Measurements from ENCODE around the gene PIERCE2. TPM values are rescaled to one million over a fixed set of nuclear protein-coding genes. Genes with fewer than 3 reads are reported as not detected.

The PIERCE2 gene
- total RNA-seq, 1 experiment from 2014 or later: 0.44 TPM

- Histone ChIP-seq H3K14ac (ENCODE audit: insufficient read depth, low read length) (no peak overlapping the region), H3K23ac (ENCODE audit: insufficient read length, low read depth, low read length) (no peak overlapping the region), H2BK120ac (ENCODE audit: low read depth, low read length, poor library complexity, severe bottlenecking) (no peak overlapping the region), H3K4me1 (ENCODE audit: insufficient read depth, low read length) (no peaks in the 10 kb centered on the region), H4K8ac (replicated peaks; ENCODE audit: insufficient read length, low read depth, low read length) (no peak overlapping the region), H4K20me1 (ENCODE audit: control insufficient read depth, insufficient read depth, insufficient read length) (no peaks in the 10 kb centered on the region), H2BK5ac (ENCODE audit: insufficient read length, low read length) (no peak overlapping the region), H3T11ph (ENCODE audit: low read length) (no peak overlapping the region), H2BK12ac (ENCODE audit: insufficient read length, low read depth, low read length) (no peak overlapping the region), H3K23me2 (ENCODE audit: insufficient read length, low read depth, low read length, poor library complexity, severe bottlenecking) (no peaks in the 10 kb centered on the region), H3K79me1 (ENCODE audit: insufficient read depth, low read depth, low read length, poor library complexity, severe bottlenecking) (no peaks in the 10 kb centered on the region), H3K56ac (ENCODE audit: insufficient read length, low read depth, low read length) (no peak overlapping the region), H2BK20ac (ENCODE audit: low read depth, low read length, poor library complexity, severe bottlenecking) (no peak overlapping the region), H4K5ac (ENCODE audit: insufficient read length, low read depth, low read length) (no peak overlapping the region), H2AK5ac (ENCODE audit: insufficient read length, low read length) (no peak overlapping the region), H3K27ac (ENCODE audit: insufficient read length, low read depth, low read length) (no peak overlapping the region), H3K4me2 (ENCODE audit: insufficient read depth, insufficient read length, low read length) (no peak overlapping the region), H3K18ac (ENCODE audit: insufficient read length, low read depth, low read length) (no peak overlapping the region), H2AFZ (ENCODE audit: low read length) (no peak overlapping the region), H3K27me3 (ENCODE audit: insufficient read depth, low read length) (no peaks in the 10 kb centered on the region), H2BK15ac (ENCODE audit: low read depth, low read length) (no peak overlapping the region), H4K91ac (ENCODE audit: insufficient read length, low read depth, low read length) (no peak overlapping the region), H3K4ac (ENCODE audit: low read depth, low read length) (no peak overlapping the region), H3K9ac (ENCODE audit: extremely low read depth, insufficient read length, low read length) (no peak overlapping the region), H3K79me2 (ENCODE audit: insufficient read depth, low read length) (no peaks in the 10 kb centered on the region), H3K9me3 (ENCODE audit: control insufficient read depth, low read depth, low read length) (no peaks in the 10 kb centered on the region)
- Mint-ChIP-seq H3K4me3 (no peak overlapping the region), H3K9me3 (no peaks in the 10 kb centered on the region), H3K27ac (no peak overlapping the region), H3K27me3 (ENCODE audit: low read depth) (no peaks in the 10 kb centered on the region), H3K36me3 (ENCODE audit: insufficient read depth in 1 of 3, low read depth in 3 of 3) (no peaks in the 10 kb centered on the region; a peak in 1 of 7 replicates), H3K4me1 (peaks cover 0 to 7% of the 10 kb centered on the region in 2 experiments; a peak in 1 of 4 replicates)
- TF ChIP-seq CTCF (conservative IDR thresholded peaks at IDR 0.05): no peak
- WGBS (ENCODE audit: extremely low coverage, insufficient read length, low lambda C conversion rate): no CpG with 5 or more reads among the region's 10 CpGs
- DNase-seq: no peak
These were observed 47.2 kb upstream of the PIERCE2 start for GRCh38 chr15:55361048-55361447.
